Osteocyte (in vitro differentiated cells): Measurements from ENCODE around the gene CLTRN. TPM values are rescaled to one million over a fixed set of nuclear protein-coding genes. Genes with fewer than 3 reads are reported as not detected.
"Not testable (repeated sequence)": the region's sequence is repeated elsewhere in the genome, so short reads cannot be mapped to it uniquely, and the experiment has no call there.

Experiments used
- DNase-seq: peaks from one replicate; pipeline ENCODE4 v3.0.0; 2021; ENCODE audit warnings: mixed read lengths; ENCODE audit not compliant: unreplicated experiment; ENCODE audit errors: extremely low spot score
- H3K27ac Mint-ChIP-seq: one replicate; pipeline ENCODE4 v1.8.0; 2021; ENCODE audit warnings: mild to moderate bottlenecking, mixed read lengths; ENCODE audit not compliant: unreplicated experiment
- H3K27me3 Mint-ChIP-seq: one replicate; pipeline ENCODE4 v1.8.0; 2021; ENCODE audit warnings: mixed read lengths; ENCODE audit not compliant: unreplicated experiment
- H3K36me3 Mint-ChIP-seq: one replicate; pipeline ENCODE4 v1.8.0; 2021; ENCODE audit warnings: mixed read lengths; ENCODE audit not compliant: unreplicated experiment
- H3K4me1 Mint-ChIP-seq: one replicate; pipeline ENCODE4 v1.8.0; 2021; ENCODE audit warnings: mixed read lengths; ENCODE audit not compliant: unreplicated experiment
- H3K4me3 Mint-ChIP-seq: one replicate; pipeline ENCODE4 v1.8.0; 2021; ENCODE audit warnings: mild to moderate bottlenecking, moderate library complexity, mixed read lengths; ENCODE audit not compliant: unreplicated experiment
- H3K9me3 Mint-ChIP-seq: one replicate; pipeline ENCODE4 v1.8.0; 2021; ENCODE audit warnings: mixed read lengths; ENCODE audit not compliant: unreplicated experiment
- CTCF ChIP-seq: fragments of 200-600 bp; sonication (generic); IDR thresholded peaks from 2 replicates; pipeline ENCODE4 v1.5.0; 2021; ENCODE audit warnings: antibody characterized with exemption, mild to moderate bottlenecking, moderate library complexity
- total RNA-seq: library from RNA; stranded (reverse); gene quantifications from 2 replicates; pipeline ENCODE4 v1.2.1, GENCODE V29; 2021

Gene CLTRN
- total RNA-seq, 1 donor from 2014 or later = not detected

DNA sequence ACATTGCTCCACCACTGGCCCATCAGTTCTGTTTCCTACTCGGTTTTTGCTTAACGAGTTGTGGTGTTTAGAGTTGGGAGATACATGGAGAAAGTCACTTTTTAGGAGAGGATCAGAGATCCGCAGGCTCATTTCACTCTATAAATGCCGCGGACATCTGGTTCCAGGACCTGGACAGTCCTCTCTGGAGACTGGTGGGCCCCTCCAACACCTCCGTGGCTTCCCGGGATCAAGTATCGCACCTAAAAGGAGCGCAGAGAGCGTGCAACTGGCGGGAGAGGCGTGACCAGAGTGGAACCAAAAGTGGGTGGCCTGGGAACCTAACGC, 9.9 kb upstream of the CLTRN start:
- DNase-seq = no peak
- no peaks in the 10 kb centered on the region for H3K9me3 Mint-ChIP-seq
- H3K4me1 Mint-ChIP-seq = peaks cover 14% of the 10 kb centered on the region
- no peaks in the 10 kb centered on the region for H3K36me3 Mint-ChIP-seq
- no peak overlapping the region for H3K4me3 Mint-ChIP-seq
- peaks cover 11% of the 10 kb centered on the region for H3K27me3 Mint-ChIP-seq
- no peak overlapping the region for H3K27ac Mint-ChIP-seq
- no peak for TF ChIP-seq CTCF

GRCh38 chrX:15673970-15674369, 9.4 kb upstream of the CLTRN start:
- no peak overlapping the region for H3K4me3 Mint-ChIP-seq
- peaks cover 14% of the 10 kb centered on the region for H3K4me1 Mint-ChIP-seq
- no peaks in the 10 kb centered on the region for H3K9me3 Mint-ChIP-seq
- H3K36me3 Mint-ChIP-seq = no peaks in the 10 kb centered on the region
- peaks cover 16% of the 10 kb centered on the region for H3K27me3 Mint-ChIP-seq
- H3K27ac Mint-ChIP-seq = no peak overlapping the region
- DNase-seq = no peak
- no peak for TF ChIP-seq CTCF

DNA sequence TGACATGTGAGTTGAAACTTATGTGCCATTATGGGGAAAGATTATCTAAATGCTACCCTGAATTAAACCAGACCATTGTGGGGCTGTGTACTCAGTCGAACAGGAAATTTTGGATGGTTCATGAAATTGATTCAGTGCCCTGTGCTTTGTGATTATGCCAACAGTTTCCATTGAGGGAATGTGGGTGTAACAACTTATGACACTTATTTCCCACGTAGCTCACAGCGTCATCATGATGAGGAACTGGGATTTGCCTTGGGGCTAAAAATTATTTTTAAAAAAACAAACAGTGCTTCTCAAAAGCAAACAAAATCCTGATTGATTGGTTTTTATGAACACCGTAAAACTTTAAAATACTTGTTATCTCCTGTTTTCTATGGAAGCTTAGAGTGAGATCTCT, 8.3 kb upstream of the CLTRN start:
- DNase-seq = no peak
- TF ChIP-seq CTCF = no peak
- H3K36me3 Mint-ChIP-seq = no peaks in the 10 kb centered on the region
- peaks cover 14% of the 10 kb centered on the region for H3K4me1 Mint-ChIP-seq
- H3K27ac Mint-ChIP-seq = no peak overlapping the region
- no peak overlapping the region for H3K4me3 Mint-ChIP-seq
- H3K27me3 Mint-ChIP-seq = peaks cover 23% of the 10 kb centered on the region
- no peaks in the 10 kb centered on the region for H3K9me3 Mint-ChIP-seq

DNA sequence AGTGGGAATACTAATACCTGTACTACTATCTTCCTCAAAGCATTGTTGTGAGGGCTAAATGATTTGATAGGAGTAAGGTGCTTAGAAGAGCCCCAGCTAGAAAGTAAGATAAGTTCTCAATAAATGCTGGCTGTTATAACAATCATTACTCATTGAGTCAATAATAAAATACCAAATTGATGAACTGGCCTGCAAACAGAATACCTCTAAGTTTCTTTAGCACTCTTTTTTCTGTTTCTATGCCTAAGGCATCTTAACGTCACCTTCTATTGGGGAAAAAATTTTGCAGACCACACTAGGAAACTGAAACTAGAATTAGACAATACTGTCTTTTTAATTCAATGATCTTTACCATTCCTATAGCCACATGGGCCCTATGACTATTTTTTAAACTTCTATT, 1.2 kb downstream of the CLTRN start:
- peaks cover 35% of the 10 kb centered on the region for H3K27me3 Mint-ChIP-seq
- no peak overlapping the region for H3K4me3 Mint-ChIP-seq
- no peak for TF ChIP-seq CTCF
- no peak for DNase-seq
- H3K27ac Mint-ChIP-seq = no peak overlapping the region
- H3K9me3 Mint-ChIP-seq = no peaks in the 10 kb centered on the region
- no peaks in the 10 kb centered on the region for H3K36me3 Mint-ChIP-seq
- H3K4me1 Mint-ChIP-seq = no peaks in the 10 kb centered on the region

- not testable (repeated sequence) for H3K4me1 Mint-ChIP-seq, H3K9me3 Mint-ChIP-seq, DNase-seq, H3K27ac Mint-ChIP-seq, H3K36me3 Mint-ChIP-seq, H3K4me3 Mint-ChIP-seq
- H3K27me3 Mint-ChIP-seq = peaks cover 13% of the 10 kb centered on the region
These were observed 9.8 kb downstream of the CLTRN start for GRCh38 chrX:15654804-15655203.

DNA sequence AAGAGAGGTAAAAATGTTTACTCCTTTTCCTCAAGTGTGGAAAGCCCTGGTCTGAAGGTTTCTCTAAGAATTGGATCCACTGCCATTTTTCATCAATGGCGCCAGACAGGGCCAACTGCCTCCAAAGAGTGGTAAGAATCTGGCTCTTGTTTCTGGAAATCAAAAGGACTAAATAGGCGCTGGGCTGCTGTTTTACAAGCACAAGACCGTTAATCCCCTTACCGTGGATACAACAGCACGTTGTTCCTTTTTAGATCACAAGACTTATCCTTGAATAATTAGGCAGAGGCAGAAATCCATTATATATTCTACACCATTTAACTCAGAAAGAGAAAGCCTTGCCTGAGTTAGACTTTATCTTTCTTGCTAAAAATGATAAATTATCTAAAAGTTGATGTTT, 10.6 kb downstream of the CLTRN start:
- Mint-ChIP-seq H3K27ac (no peak overlapping the region), H3K4me3 (no peak overlapping the region), H3K9me3 (no peaks in the 10 kb centered on the region), H3K36me3 (no peaks in the 10 kb centered on the region), H3K4me1 (no peaks in the 10 kb centered on the region), H3K27me3 (peaks cover 8% of the 10 kb centered on the region)
- no peak for TF ChIP-seq CTCF
- no peak for DNase-seq

DNA sequence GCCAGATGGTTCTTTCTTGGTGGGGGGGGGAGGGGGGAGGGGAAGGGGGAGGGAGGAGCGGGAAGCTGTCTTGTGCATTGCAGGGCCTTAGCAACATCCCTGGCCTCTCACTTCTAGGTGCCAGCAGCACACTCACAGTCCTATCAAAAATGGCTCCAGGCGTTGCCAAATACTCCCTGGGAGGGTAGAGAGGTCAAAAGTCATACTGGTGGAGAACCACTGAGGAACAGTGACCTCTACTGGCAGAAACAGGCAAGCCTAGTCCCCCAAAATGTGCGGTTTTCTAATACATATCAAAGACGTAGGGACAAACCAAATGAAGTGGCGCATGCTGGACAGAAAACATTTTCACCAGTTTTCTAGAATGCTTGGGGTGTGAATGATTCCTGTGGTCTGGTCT, 17.1 kb downstream of the CLTRN start:
- not testable (repeated sequence) for DNase-seq, H3K27ac Mint-ChIP-seq, H3K9me3 Mint-ChIP-seq, H3K4me1 Mint-ChIP-seq, H3K36me3 Mint-ChIP-seq, H3K27me3 Mint-ChIP-seq, H3K4me3 Mint-ChIP-seq
